ENCODE measurements around the gene ISCU. TPM values are rescaled to one million over a fixed set of nuclear protein-coding genes. Genes with fewer than 3 reads are reported as not detected.

Gene ISCU
- total and polyA plus RNA-seq, 4 donors: 129 to 297 (median 203) TPM

- no peak for DNase-seq
Observed at GRCh38 chr12:108518101-108518715, 44.2 kb upstream of the ISCU start.

GRCh38 chr12:108518716-108519496 lies 43.5 kb upstream of the ISCU start:
- intact Hi-C loops (cut with DNase I): loop anchor here in 1 of 2 donors (5.0 kb wide), 1 partner anchor 757 kb away; the partner anchor contains the start of gene PRDM4
- H3K36me3 ChIP-seq (ENCODE audit: control insufficient read depth in 1 of 2, insufficient read depth in 2 of 2, low read length in 1 of 2): peaks cover 0 to 11% of the 10 kb centered on the region in 2 donors

More at GRCh38 chr12:108518101-108518715, 44.2 kb upstream of the ISCU start:
- H3K4me1 ChIP-seq (ENCODE audit: control insufficient read depth in 1 of 2, insufficient read depth in 2 of 2, low read length in 2 of 2): no peaks in the 10 kb centered on the region
- 89 to 93% methylated on average over 24 of the region's 24 CpGs for WGBS, 2 donors
- intact Hi-C loops (cut with DNase I): loop anchor here in 1 of 2 donors (5.0 kb wide), 1 partner anchor 756 kb away; the partner anchor contains the start of gene PRDM4
- no peak for ATAC-seq (ENCODE audit: low FRiP score)
- no peak overlapping the region for H3K4me3 ChIP-seq (ENCODE audit: low read length in 2 of 2)
- peaks cover 0 to 8% of the 10 kb centered on the region in 2 donors for H3K36me3 ChIP-seq (ENCODE audit: control insufficient read depth in 1 of 2, insufficient read depth in 2 of 2, low read length in 1 of 2)
- H3K9me3 ChIP-seq (ENCODE audit: control insufficient read depth, low read length): no peaks in the 10 kb centered on the region
- H3K27me3 ChIP-seq (ENCODE audit: control insufficient read depth in 1 of 2, insufficient read depth in 2 of 2, low read length in 1 of 2): no peaks in the 10 kb centered on the region
- no peak overlapping the region for H3K27ac ChIP-seq (ENCODE audit: low read depth in 1 of 2, low read length in 2 of 2)

GRCh38 chr12:108519558-108519957 lies 42.8 kb upstream of the ISCU start:
- Histone ChIP-seq H3K27ac (ENCODE audit: low read depth in 1 of 2, low read length in 2 of 2) (no peak overlapping the region), H3K9me3 (ENCODE audit: control insufficient read depth, low read length) (no peaks in the 10 kb centered on the region), H3K27me3 (ENCODE audit: control insufficient read depth in 1 of 2, insufficient read depth in 2 of 2, low read length in 1 of 2) (no peaks in the 10 kb centered on the region), H3K36me3 (ENCODE audit: control insufficient read depth in 1 of 2, insufficient read depth in 2 of 2, low read length in 1 of 2) (peaks cover 0 to 15% of the 10 kb centered on the region in 2 donors), H3K4me1 (ENCODE audit: control insufficient read depth in 1 of 2, insufficient read depth in 2 of 2, low read length in 2 of 2) (no peaks in the 10 kb centered on the region), H3K4me3 (ENCODE audit: low read length in 2 of 2) (no peak overlapping the region)
- intact Hi-C loops (cut with DNase I): loop anchor here in 1 of 2 donors (5.0 kb wide), 1 partner anchor 757 kb away; the partner anchor contains the start of gene PRDM4
- no peak for DNase-seq
- 34 to 48% methylated on average over 4 of the region's 4 CpGs for WGBS, 2 donors
- ATAC-seq (ENCODE audit: low FRiP score): no peak

More at GRCh38 chr12:108518716-108519496, 43.5 kb upstream of the ISCU start:
- ATAC-seq (ENCODE audit: low FRiP score): no peak
- Histone ChIP-seq H3K9me3 (ENCODE audit: control insufficient read depth, low read length) (no peaks in the 10 kb centered on the region), H3K27me3 (ENCODE audit: control insufficient read depth in 1 of 2, insufficient read depth in 2 of 2, low read length in 1 of 2) (no peaks in the 10 kb centered on the region), H3K4me3 (ENCODE audit: low read length in 2 of 2) (no peak overlapping the region), H3K4me1 (ENCODE audit: control insufficient read depth in 1 of 2, insufficient read depth in 2 of 2, low read length in 2 of 2) (no peaks in the 10 kb centered on the region), H3K27ac (ENCODE audit: low read depth in 1 of 2, low read length in 2 of 2) (no peak overlapping the region)
- WGBS, 2 donors: 88 to 90% methylated on average over 39 of the region's 39 CpGs
- DNase-seq: no peak

- no peak overlapping the region for H3K4me3 ChIP-seq (ENCODE audit: low read length in 2 of 2)
Observed at GRCh38 chr12:108523365-108523764, 39.0 kb upstream of the ISCU start.

GRCh38 chr12:108525681-108526080 lies 36.7 kb upstream of the ISCU start:
- H3K36me3 ChIP-seq (ENCODE audit: control insufficient read depth in 1 of 2, insufficient read depth in 2 of 2, low read length in 1 of 2): peaks cover 2 to 18% of the 10 kb centered on the region in 2 donors
- no peak overlapping the region for H3K27ac ChIP-seq (ENCODE audit: low read depth in 1 of 2, low read length in 2 of 2)
- DNase-seq (no peak), ATAC-seq (ENCODE audit: low FRiP score) (no peak)
- no peaks in the 10 kb centered on the region for H3K27me3 ChIP-seq (ENCODE audit: control insufficient read depth in 1 of 2, insufficient read depth in 2 of 2, low read length in 1 of 2)
- WGBS, 2 donors: 82 to 88% methylated on average over 5 of the region's 5 CpGs
- no peaks in the 10 kb centered on the region for H3K4me1 ChIP-seq (ENCODE audit: control insufficient read depth in 1 of 2, insufficient read depth in 2 of 2, low read length in 2 of 2)
- intact Hi-C loops (cut with DNase I): no loop called here
- H3K9me3 ChIP-seq (ENCODE audit: control insufficient read depth, low read length): no peaks in the 10 kb centered on the region
- no peak overlapping the region for H3K4me3 ChIP-seq (ENCODE audit: low read length in 2 of 2)

More at GRCh38 chr12:108523365-108523764, 39.0 kb upstream of the ISCU start:
- no peaks in the 10 kb centered on the region for H3K4me1 ChIP-seq (ENCODE audit: control insufficient read depth in 1 of 2, insufficient read depth in 2 of 2, low read length in 2 of 2)
- peaks cover 0 to 22% of the 10 kb centered on the region in 2 donors for H3K36me3 ChIP-seq (ENCODE audit: control insufficient read depth in 1 of 2, insufficient read depth in 2 of 2, low read length in 1 of 2)
- ATAC-seq (ENCODE audit: low FRiP score): no peak
- no peak overlapping the region for H3K27ac ChIP-seq (ENCODE audit: low read depth in 1 of 2, low read length in 2 of 2)
- H3K9me3 ChIP-seq (ENCODE audit: control insufficient read depth, low read length): no peaks in the 10 kb centered on the region
- intact Hi-C loops (cut with DNase I): no loop called here
- no peak for DNase-seq
- H3K27me3 ChIP-seq (ENCODE audit: control insufficient read depth in 1 of 2, insufficient read depth in 2 of 2, low read length in 1 of 2): no peaks in the 10 kb centered on the region
- WGBS, 2 donors: 76 to 81% methylated on average over 14 of the region's 14 CpGs

GRCh38 chr12:108526482-108527165 lies 35.8 kb upstream of the ISCU start:
- H3K4me1 ChIP-seq (ENCODE audit: control insufficient read depth in 1 of 2, insufficient read depth in 2 of 2, low read length in 2 of 2): no peaks in the 10 kb centered on the region
- DNase-seq (no peak), ATAC-seq (ENCODE audit: low FRiP score) (no peak)
- H3K9me3 ChIP-seq (ENCODE audit: control insufficient read depth, low read length): no peaks in the 10 kb centered on the region
- 77 to 81% methylated on average over 10 of the region's 10 CpGs for WGBS, 2 donors
- H3K4me3 ChIP-seq (ENCODE audit: low read length in 2 of 2): no peak overlapping the region
- peaks cover 2 to 18% of the 10 kb centered on the region in 2 donors for H3K36me3 ChIP-seq (ENCODE audit: control insufficient read depth in 1 of 2, insufficient read depth in 2 of 2, low read length in 1 of 2)
- intact Hi-C loops (cut with DNase I): no loop called here
- no peak overlapping the region for H3K27ac ChIP-seq (ENCODE audit: low read depth in 1 of 2, low read length in 2 of 2)
- H3K27me3 ChIP-seq (ENCODE audit: control insufficient read depth in 1 of 2, insufficient read depth in 2 of 2, low read length in 1 of 2): no peaks in the 10 kb centered on the region

GRCh38 chr12:108527166-108527496 lies 35.3 kb upstream of the ISCU start:
- H3K9me3 ChIP-seq (ENCODE audit: control insufficient read depth, low read length): no peaks in the 10 kb centered on the region
- H3K4me3 ChIP-seq (ENCODE audit: low read length in 2 of 2): no peak overlapping the region
- no peak overlapping the region for H3K27ac ChIP-seq (ENCODE audit: low read depth in 1 of 2, low read length in 2 of 2)
- no peaks in the 10 kb centered on the region for H3K4me1 ChIP-seq (ENCODE audit: control insufficient read depth in 1 of 2, insufficient read depth in 2 of 2, low read length in 2 of 2)
- no peaks in the 10 kb centered on the region for H3K27me3 ChIP-seq (ENCODE audit: control insufficient read depth in 1 of 2, insufficient read depth in 2 of 2, low read length in 1 of 2)
- peaks cover 2 to 22% of the 10 kb centered on the region in 2 donors for H3K36me3 ChIP-seq (ENCODE audit: control insufficient read depth in 1 of 2, insufficient read depth in 2 of 2, low read length in 1 of 2)
- WGBS, 2 donors: 85% methylated on average over 6 of the region's 6 CpGs
- no peak for DNase-seq
- intact Hi-C loops (cut with DNase I): no loop called here
- no peak for ATAC-seq (ENCODE audit: low FRiP score)

GRCh38 chr12:108530161-108530560 lies 32.2 kb upstream of the ISCU start:
- no peaks in the 10 kb centered on the region for H3K9me3 ChIP-seq (ENCODE audit: control insufficient read depth, low read length)
- WGBS, 2 donors: 92 to 94% methylated on average over 9 of the region's 9 CpGs
- peaks cover 5 to 14% of the 10 kb centered on the region in 2 donors for H3K36me3 ChIP-seq (ENCODE audit: control insufficient read depth in 1 of 2, insufficient read depth in 2 of 2, low read length in 1 of 2)
- DNase-seq: no peak
- ATAC-seq (ENCODE audit: low FRiP score): no peak
- no peak overlapping the region for H3K4me3 ChIP-seq (ENCODE audit: low read length in 2 of 2)
- no peaks in the 10 kb centered on the region for H3K27me3 ChIP-seq (ENCODE audit: control insufficient read depth in 1 of 2, insufficient read depth in 2 of 2, low read length in 1 of 2)
- intact Hi-C loops (cut with DNase I): no loop called here
- no peaks in the 10 kb centered on the region for H3K4me1 ChIP-seq (ENCODE audit: control insufficient read depth in 1 of 2, insufficient read depth in 2 of 2, low read length in 2 of 2)
- H3K27ac ChIP-seq (ENCODE audit: low read depth in 1 of 2, low read length in 2 of 2): no peak overlapping the region
